Memory B cell (primary cell): Measurements from ENCODE around the gene GNB5.
A peak's percentile ranks its signal among the peaks of the same experiment; 100 is the strongest.

Source experiments
- ATAC-seq: fragments of 150-1000 bp; cut with Tn5 transposase; 2 replicates; pipeline ENCODE4 v1.10.0; 2021; ENCODE audit warnings: low read depth, mild to moderate bottlenecking, moderate library complexity
- DNase-seq, 2 donors: peaks; one replicate each; pipeline ENCODE4 v3.0.0; 2022; ENCODE audit warnings: low spot score in 2 of 2
- H3K27ac Mint-ChIP-seq: one replicate; pipeline ENCODE4 v1.8.0; 2022; ENCODE audit warnings: mild to moderate bottlenecking, moderate library complexity, mixed read lengths
- H3K27me3 Mint-ChIP-seq: one replicate; pipeline ENCODE4 v1.8.0; 2022; ENCODE audit warnings: mixed read lengths
- H3K36me3 Mint-ChIP-seq: one replicate; pipeline ENCODE4 v1.8.0; 2022; ENCODE audit warnings: mild to moderate bottlenecking, mixed read lengths
- H3K4me1 Mint-ChIP-seq: one replicate; pipeline ENCODE4 v1.8.0; 2022; ENCODE audit warnings: mixed read lengths
- H3K4me3 Mint-ChIP-seq: one replicate; pipeline ENCODE4 v1.8.0; 2022; ENCODE audit warnings: mild to moderate bottlenecking, moderate library complexity, mixed read lengths
- H3K9me3 Mint-ChIP-seq: one replicate; pipeline ENCODE4 v1.8.0; 2022; ENCODE audit warnings: mixed read lengths

GNB5 gene

DNA sequence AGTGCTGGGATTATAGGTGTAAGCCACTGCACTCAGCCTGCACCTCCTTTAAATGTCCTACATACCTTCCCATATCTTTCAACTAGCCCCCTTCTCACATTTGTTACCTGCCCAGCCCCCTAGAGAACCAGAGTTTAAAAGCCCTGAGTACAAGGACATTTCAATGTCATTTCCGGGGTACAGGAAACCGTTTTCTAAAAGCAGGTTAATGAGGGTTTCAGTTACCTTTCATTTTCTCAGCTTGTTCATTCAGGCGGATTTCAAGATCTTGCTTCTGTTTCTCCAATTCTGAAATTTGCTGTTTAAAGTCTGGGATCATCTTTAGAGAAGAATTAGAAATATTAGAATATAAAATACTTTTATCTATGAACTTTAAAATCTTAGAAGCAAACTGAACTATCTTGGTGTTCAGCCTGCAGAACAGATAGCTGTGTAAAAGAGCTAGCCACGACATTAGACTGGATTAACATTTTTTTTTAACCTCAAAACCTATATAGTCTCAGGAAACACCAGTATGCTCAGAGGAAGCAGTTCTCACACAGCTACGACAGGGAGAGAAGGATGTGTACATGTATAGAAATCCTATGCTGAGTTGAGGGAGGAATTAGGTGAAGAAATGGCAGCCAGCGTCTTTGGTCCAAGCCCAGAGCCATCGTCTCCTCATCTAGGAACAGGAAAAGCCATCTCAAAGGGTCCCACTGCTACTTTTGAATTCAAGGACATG, 29.9 kb upstream of the GNB5 start:
- Mint-ChIP-seq H3K36me3 (peaks cover 7% of the 10 kb centered on the region), H3K4me1 (peaks cover 46% of the 10 kb centered on the region), H3K27ac (peak overlapping the region; percentile 96), H3K9me3 (no peaks in the 10 kb centered on the region), H3K4me3 (peak overlapping the region; percentile 88), H3K27me3 (no peaks in the 10 kb centered on the region)
- ATAC-seq (peak; percentile 36), DNase-seq (no peak)

- no peak for ATAC-seq
- no peak for DNase-seq
- Mint-ChIP-seq H3K27ac (peak overlapping the region; percentile 96), H3K9me3 (no peaks in the 10 kb centered on the region), H3K4me1 (peaks cover 43% of the 10 kb centered on the region), H3K36me3 (peaks cover 7% of the 10 kb centered on the region), H3K27me3 (no peaks in the 10 kb centered on the region), H3K4me3 (no peak overlapping the region)
Observed at GRCh38 chr15:52220251-52220650, 29.1 kb upstream of the GNB5 start.

- H3K4me1 Mint-ChIP-seq, result peaks cover 36% of the 10 kb centered on the region
- H3K4me3 Mint-ChIP-seq, result no peak overlapping the region
- no peaks in the 10 kb centered on the region for H3K27me3 Mint-ChIP-seq
- H3K27ac Mint-ChIP-seq, result peak overlapping the region; percentile 3
- ATAC-seq (no peak), DNase-seq (no peak)
- H3K36me3 Mint-ChIP-seq, result peaks cover 6% of the 10 kb centered on the region
- no peaks in the 10 kb centered on the region for H3K9me3 Mint-ChIP-seq
Observed at GRCh38 chr15:52218816-52219215, 27.6 kb upstream of the GNB5 start.

- Mint-ChIP-seq H3K27ac (peak overlapping the region; percentile 3), H3K4me1 (peaks cover 34% of the 10 kb centered on the region), H3K4me3 (no peak overlapping the region), H3K27me3 (no peaks in the 10 kb centered on the region), H3K36me3 (peaks cover 8% of the 10 kb centered on the region), H3K9me3 (no peaks in the 10 kb centered on the region)
- DNase-seq (no peak), ATAC-seq (no peak)
Observed at GRCh38 chr15:52218371-52218770, 27.2 kb upstream of the GNB5 start.

DNA sequence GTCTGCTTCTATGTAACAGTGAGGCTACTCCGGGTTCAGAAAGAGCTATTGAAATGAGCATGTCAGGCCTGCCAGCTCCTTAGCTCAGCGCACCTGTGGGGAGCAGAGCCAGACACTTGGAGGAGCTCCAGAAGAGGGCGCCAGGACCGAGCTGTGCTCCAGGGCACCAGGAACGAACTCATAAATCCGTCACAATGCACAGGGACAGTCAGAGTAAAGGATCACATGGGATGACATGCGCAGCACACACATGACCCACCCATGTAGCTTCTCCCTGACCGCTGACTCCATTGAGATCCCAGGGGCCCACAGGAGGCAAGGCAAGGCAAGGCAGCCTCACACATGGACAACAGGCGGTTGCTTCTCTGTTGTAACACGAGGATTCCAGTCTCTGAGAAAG, 26.0 kb upstream of the GNB5 start:
- Mint-ChIP-seq H3K4me1 (peaks cover 29% of the 10 kb centered on the region), H3K27me3 (no peaks in the 10 kb centered on the region), H3K36me3 (peaks cover 9% of the 10 kb centered on the region), H3K27ac (peak overlapping the region; percentile 58), H3K4me3 (no peak overlapping the region), H3K9me3 (no peaks in the 10 kb centered on the region)
- DNase-seq (peak in 1 of 2 donors; percentile 34), ATAC-seq (peak; percentile 73)

GRCh38 chr15:52214553-52214952, 23.4 kb upstream of the GNB5 start:
- no peaks in the 10 kb centered on the region for H3K27me3 Mint-ChIP-seq
- peaks cover 17% of the 10 kb centered on the region for H3K4me1 Mint-ChIP-seq
- H3K27ac Mint-ChIP-seq, result no peak overlapping the region
- H3K9me3 Mint-ChIP-seq, result no peaks in the 10 kb centered on the region
- DNase-seq (no peak), ATAC-seq (no peak)
- no peak overlapping the region for H3K4me3 Mint-ChIP-seq
- peaks cover 10% of the 10 kb centered on the region for H3K36me3 Mint-ChIP-seq

GRCh38 chr15:52213206-52213605, 22.0 kb upstream of the GNB5 start:
- no peaks in the 10 kb centered on the region for H3K27me3 Mint-ChIP-seq
- no peak overlapping the region for H3K4me3 Mint-ChIP-seq
- peaks cover 18% of the 10 kb centered on the region for H3K4me1 Mint-ChIP-seq
- no peaks in the 10 kb centered on the region for H3K9me3 Mint-ChIP-seq
- ATAC-seq (no peak), DNase-seq (no peak)
- H3K36me3 Mint-ChIP-seq, result peaks cover 10% of the 10 kb centered on the region
- H3K27ac Mint-ChIP-seq, result peak overlapping the region; percentile 24

- Mint-ChIP-seq H3K4me3 (no peak overlapping the region), H3K27ac (no peak overlapping the region), H3K27me3 (no peaks in the 10 kb centered on the region), H3K9me3 (no peaks in the 10 kb centered on the region), H3K36me3 (peaks cover 12% of the 10 kb centered on the region), H3K4me1 (peaks cover 11% of the 10 kb centered on the region)
- peak; percentile 96 for ATAC-seq
- DNase-seq, result peak; percentile 63 to 70
Observed at GRCh38 chr15:52208306-52208946, 17.2 kb upstream of the GNB5 start.

GRCh38 chr15:52207191-52207590, 16.0 kb upstream of the GNB5 start:
- Mint-ChIP-seq H3K27me3 (no peaks in the 10 kb centered on the region), H3K36me3 (peaks cover 9% of the 10 kb centered on the region), H3K9me3 (no peaks in the 10 kb centered on the region), H3K27ac (peak overlapping the region; percentile 48), H3K4me3 (no peak overlapping the region), H3K4me1 (peaks cover 7% of the 10 kb centered on the region)
- ATAC-seq, result no peak
- DNase-seq, result no peak

DNA sequence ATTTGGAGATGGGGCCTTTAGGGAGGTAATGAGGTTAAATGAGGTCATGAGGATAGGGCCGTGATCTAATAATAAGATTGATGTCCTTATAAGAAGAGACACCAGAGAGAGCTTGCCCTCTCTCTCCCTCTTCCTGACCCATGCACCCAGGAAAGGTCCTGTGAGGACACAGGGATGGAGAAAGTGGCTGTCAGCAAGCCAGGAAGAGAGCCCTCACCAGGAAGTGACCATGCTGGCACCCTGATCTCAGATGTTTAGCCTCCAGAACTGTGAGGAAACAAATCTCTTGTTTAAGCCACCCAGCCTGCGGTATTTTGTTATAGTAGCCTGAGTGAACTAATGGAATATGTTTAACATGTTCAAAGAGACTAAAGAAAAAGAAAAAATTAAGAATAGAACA, 15.3 kb upstream of the GNB5 start:
- H3K36me3 Mint-ChIP-seq, result peaks cover 8% of the 10 kb centered on the region
- no peak for ATAC-seq
- no peak for DNase-seq
- no peaks in the 10 kb centered on the region for H3K9me3 Mint-ChIP-seq
- H3K27ac Mint-ChIP-seq, result peak overlapping the region; percentile 48
- H3K27me3 Mint-ChIP-seq, result no peaks in the 10 kb centered on the region
- peaks cover 5% of the 10 kb centered on the region for H3K4me1 Mint-ChIP-seq
- no peak overlapping the region for H3K4me3 Mint-ChIP-seq

GRCh38 chr15:52204657-52205056, 13.5 kb upstream of the GNB5 start:
- H3K4me3 Mint-ChIP-seq, result no peak overlapping the region
- H3K9me3 Mint-ChIP-seq, result no peaks in the 10 kb centered on the region
- peaks cover 7% of the 10 kb centered on the region for H3K4me1 Mint-ChIP-seq
- H3K27me3 Mint-ChIP-seq, result no peaks in the 10 kb centered on the region
- H3K36me3 Mint-ChIP-seq, result peaks cover 11% of the 10 kb centered on the region
- DNase-seq (no peak), ATAC-seq (no peak)
- H3K27ac Mint-ChIP-seq, result no peak overlapping the region

GRCh38 chr15:52200831-52201365, 9.7 kb upstream of the GNB5 start:
- DNase-seq (no peak), ATAC-seq (no peak)
- Mint-ChIP-seq H3K4me1 (peaks cover 2% of the 10 kb centered on the region), H3K27ac (no peak overlapping the region), H3K4me3 (no peak overlapping the region), H3K9me3 (no peaks in the 10 kb centered on the region), H3K36me3 (peaks cover 11% of the 10 kb centered on the region), H3K27me3 (no peaks in the 10 kb centered on the region)

DNA sequence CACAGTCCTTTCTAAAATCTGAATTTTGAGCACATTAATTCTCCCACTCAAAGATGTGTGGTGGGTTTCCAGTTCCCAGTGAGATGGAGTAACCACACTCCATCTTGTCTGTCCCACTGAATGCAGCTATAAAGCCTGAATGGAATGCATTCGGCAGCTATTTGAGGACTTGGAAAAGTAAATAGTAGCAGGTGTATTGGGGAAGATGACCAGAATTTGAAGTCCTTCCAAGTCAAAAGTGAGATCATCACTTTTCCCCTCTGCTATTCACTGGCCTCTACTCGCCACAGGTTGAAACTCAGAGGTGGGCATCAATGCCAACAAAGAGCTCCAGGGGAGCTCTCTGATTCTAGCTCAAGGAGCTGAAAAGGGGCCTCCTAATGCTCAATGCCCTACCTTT, 8.1 kb upstream of the GNB5 start:
- Mint-ChIP-seq H3K27me3 (no peaks in the 10 kb centered on the region), H3K36me3 (peaks cover 10% of the 10 kb centered on the region), H3K4me3 (no peak overlapping the region), H3K27ac (no peak overlapping the region), H3K9me3 (no peaks in the 10 kb centered on the region), H3K4me1 (peaks cover 2% of the 10 kb centered on the region)
- DNase-seq (no peak), ATAC-seq (no peak)

DNA sequence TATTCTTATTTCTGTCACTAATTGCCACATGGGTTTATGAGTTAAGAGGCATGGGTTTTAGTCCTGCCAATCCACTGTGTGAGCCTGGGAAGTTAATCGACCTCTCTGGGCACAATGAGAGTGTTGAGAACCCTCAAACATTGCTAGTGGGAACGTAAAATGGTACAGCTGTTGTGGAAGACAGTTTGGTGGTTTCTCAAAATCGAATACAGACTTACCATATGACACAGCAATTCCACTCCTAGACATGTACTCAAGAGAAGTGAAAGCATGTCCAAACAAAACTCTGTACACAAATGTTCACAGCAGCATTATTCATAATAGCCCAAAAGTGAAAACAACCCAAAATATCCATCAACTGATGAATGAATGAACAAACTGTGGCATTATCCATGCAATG, 5.7 kb upstream of the GNB5 start:
- Mint-ChIP-seq H3K4me1 (peaks cover 2% of the 10 kb centered on the region), H3K4me3 (no peak overlapping the region), H3K27ac (no peak overlapping the region), H3K27me3 (no peaks in the 10 kb centered on the region), H3K9me3 (no peaks in the 10 kb centered on the region), H3K36me3 (peaks cover 6% of the 10 kb centered on the region)
- no peak for ATAC-seq
- DNase-seq, result no peak
